HepG2 (cell line): ENCODE data around the gene ROM1. TPM values are rescaled to one million over a fixed set of nuclear protein-coding genes. Genes with fewer than 3 reads are reported as not detected.

Source experiments
- CSRNP2 ChIP-seq: sonication (generic); formaldehyde crosslinking; conservative IDR thresholded peaks from 2 replicates; pipeline ENCODE4 v1.8.0; 2022; ENCODE audit warnings: low read depth, missing genetic modification reagents
- FOXO4 ChIP-seq: sonication (generic); formaldehyde crosslinking; conservative IDR thresholded peaks from 2 replicates; pipeline ENCODE4 v1.8.1; 2023; ENCODE audit warnings: missing genetic modification reagents
- KMT2A ChIP-seq: sonication (generic); formaldehyde crosslinking; IDR thresholded peaks from 2 replicates; pipeline ENCODE4 v1.4.0; 2020; ENCODE audit warnings: missing genetic modification reagents
- MTA3 ChIP-seq: sonication (generic); formaldehyde crosslinking; IDR thresholded peaks from 2 replicates; pipeline ENCODE4 v1.4.0; 2020; ENCODE audit warnings: missing genetic modification reagents
- RFX3 ChIP-seq: IDR thresholded peaks from 2 replicates; pipeline ENCODE4 v1.6.1; 2016; ENCODE audit warnings: missing biosample characterization, missing genetic modification reagents
- SNAPC5 ChIP-seq: sonication (generic); formaldehyde crosslinking; IDR thresholded peaks from 2 replicates; pipeline ENCODE4 v1.8.1; 2023; ENCODE audit warnings: mild to moderate bottlenecking, missing genetic modification reagents, borderline replicate concordance
- TCF7L2 ChIP-seq: IDR thresholded peaks from 2 replicates; pipeline ENCODE4 v1.6.1; 2011; ENCODE audit warnings: mild to moderate bottlenecking, low read depth, low read length, moderate library complexity
- THAP7 ChIP-seq: sonication (generic); formaldehyde crosslinking; IDR thresholded peaks from 2 replicates; pipeline ENCODE4 v1.8.1; 2023; ENCODE audit warnings: mild to moderate bottlenecking, missing genetic modification reagents
- ZNF264 ChIP-seq: sonication (generic); formaldehyde crosslinking; IDR thresholded peaks from 2 replicates; pipeline ENCODE4 v1.4.0; 2020; ENCODE audit warnings: missing genetic modification reagents
- ZNF280B ChIP-seq: sonication (generic); formaldehyde crosslinking; IDR thresholded peaks from 2 replicates; pipeline ENCODE4 v1.5.0; 2020; ENCODE audit warnings: missing genetic modification reagents, mild to moderate bottlenecking, borderline replicate concordance
- ZNF354B ChIP-seq: sonication (generic); formaldehyde crosslinking; IDR thresholded peaks from 2 replicates; pipeline ENCODE4 v1.8.0; 2022; ENCODE audit warnings: mild to moderate bottlenecking, missing genetic modification reagents
- ZNF484 ChIP-seq: sonication (generic); formaldehyde crosslinking; IDR thresholded peaks from 2 replicates; pipeline ENCODE4 v1.5.1; 2020; ENCODE audit warnings: mild to moderate bottlenecking, low read depth, missing genetic modification reagents, borderline replicate concordance
- ZNF564 ChIP-seq: sonication (generic); formaldehyde crosslinking; IDR thresholded peaks from 2 replicates; pipeline ENCODE4 v1.8.1; 2023; ENCODE audit warnings: mild to moderate bottlenecking, missing genetic modification reagents
- ZNF646 ChIP-seq: sonication (generic); formaldehyde crosslinking; IDR thresholded peaks from 2 replicates; pipeline ENCODE4 v1.9.0; 2021; ENCODE audit warnings: mild to moderate bottlenecking, missing genetic modification reagents
- ZSCAN20 ChIP-seq: sonication (generic); formaldehyde crosslinking; IDR thresholded peaks from 2 replicates; pipeline ENCODE4 v1.4.0; 2020; ENCODE audit warnings: missing genetic modification reagents, mild to moderate bottlenecking, borderline replicate concordance
- polyA plus RNA-seq, 8 experiments: library from polyadenylated mRNA; depleted of rRNA in 3 of 8; stranded (reverse) in 7 of 8; unstranded in 1 of 8; fragments of >200 nt; fragmentation: Illumina TruSeq in 4 of 8; extraction: Trizol in 4 of 8; gene quantifications; 2 replicates each; pipeline versions ENCODE4 v1.2.1 to v1.2.3, GENCODE V29; 2011 to 2016; ENCODE audit warnings: low read depth in 4 of 8, missing spikeins in 1 of 8, mixed read lengths in 1 of 8; ENCODE audit not compliant: insufficient read depth in 1 of 8
- total RNA-seq, 5 experiments: library from RNA; depleted of rRNA; stranded (reverse); fragments of >200 nt; fragmentation: Illumina TruSeq; extraction: Trizol; gene quantifications; 2 replicates each; pipeline ENCODE4 v1.2.3, GENCODE V29; 2016; ENCODE audit warnings: low read depth in 1 of 5

ROM1 gene
- total and polyA plus RNA-seq, 2 of the 13 experiments (the other 11 are each of a cell fraction or from before 2014, with no cell fraction given), result 1.2 to 2.4 TPM

GRCh38 chr11:62573006-62573591 lies 40.0 kb upstream of the ROM1 start (continued):
- TF ChIP-seq ZNF646 (CRISPR knock-in tag) (0 out of 2 replicates have a peak, but pooled peaks have one; percentile 23), MTA3 (CRISPR knock-in tag) (no peak), CSRNP2 (CRISPR knock-in tag) (no peak), ZNF280B (CRISPR knock-in tag) (no peak), KMT2A (CRISPR knock-in tag) (peak; percentile 27; the same call in 1 of the 2 replicates), THAP7 (CRISPR knock-in tag) (0 out of 2 replicates have a peak, but pooled peaks have one; percentile 14), SNAPC5 (CRISPR knock-in tag) (no peak), TCF7L2 (no peak), ZNF484 (CRISPR knock-in tag) (no peak), ZNF354B (CRISPR knock-in tag) (no peak), ZSCAN20 (CRISPR knock-in tag) (0 out of 2 replicates have a peak, but pooled peaks have one; percentile 41), RFX3 (no peak), FOXO4 (CRISPR knock-in tag) (no peak), ZNF564 (CRISPR knock-in tag) (no peak; the same call in 1 of the 2 replicates), ZNF264 (CRISPR knock-in tag) (no peak)
